ENCODE measurements around the gene SGMS1.

Gene SGMS1

DNA sequence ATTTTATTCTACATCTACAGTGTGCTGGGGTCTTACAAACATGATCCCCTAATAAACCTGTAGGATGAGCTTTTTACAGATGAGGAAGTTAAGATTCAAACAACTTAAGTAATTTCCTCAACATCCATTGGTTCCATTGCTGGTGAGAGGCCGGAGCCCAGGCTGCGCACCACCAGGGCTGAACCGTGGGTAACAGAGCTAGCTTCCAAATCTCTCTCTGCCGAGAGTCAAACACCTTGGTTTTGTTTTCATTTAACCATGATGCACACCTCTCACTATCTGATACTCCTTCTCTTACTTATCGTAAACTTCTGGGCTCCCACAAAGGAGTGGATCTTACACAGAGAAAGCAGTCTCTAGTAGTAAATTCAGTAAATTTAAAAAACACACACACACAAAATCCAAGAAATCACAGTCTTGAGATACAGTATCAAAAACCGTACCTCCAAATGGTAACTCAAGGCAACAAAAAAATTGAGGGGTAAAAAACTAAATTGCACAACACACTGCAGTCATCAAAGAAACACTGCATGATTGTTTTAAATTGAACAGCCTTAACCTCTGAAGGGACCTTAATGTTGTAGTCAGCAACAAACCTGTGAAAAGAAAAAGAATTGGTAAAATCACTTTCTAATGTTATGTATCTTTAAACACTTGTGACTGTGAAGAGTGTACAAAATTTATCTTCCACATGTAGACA, 20.5 kb downstream of the SGMS1 start:
- Histone ChIP-seq H3K9me3 (ENCODE audit: control insufficient read depth, low read length) (no peaks in the 10 kb centered on the region), H3K36me3 (ENCODE audit: control insufficient read depth, insufficient read depth, low read length) (no peaks in the 10 kb centered on the region), H3K9ac (ENCODE audit: low read length) (no peak overlapping the region), H3K4me1 (ENCODE audit: control insufficient read depth, insufficient read depth, low read length) (peaks cover 35% of the 10 kb centered on the region), H3K27me3 (ENCODE audit: control insufficient read depth, insufficient read depth, low read length) (no peaks in the 10 kb centered on the region), H3K4me3 (ENCODE audit: low read length) (no peak overlapping the region)

DNA sequence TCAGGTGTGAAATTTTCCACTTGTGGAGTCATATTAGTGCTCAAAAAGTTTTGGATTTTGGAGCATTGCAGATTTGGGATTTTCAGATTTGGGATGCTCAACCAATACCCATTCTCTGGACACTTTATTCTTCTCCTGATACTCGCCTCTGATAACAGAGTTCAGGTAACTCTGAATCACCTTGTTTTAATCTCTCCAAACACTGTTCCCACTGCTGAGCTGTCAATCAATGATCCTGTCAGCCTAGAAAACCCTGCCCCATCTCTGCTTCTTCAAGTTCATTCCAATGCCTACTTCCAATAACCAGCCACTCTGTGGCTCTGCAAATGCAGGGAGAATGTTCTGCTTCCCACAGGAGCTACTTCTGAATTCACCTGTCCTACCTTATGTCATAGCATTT, 21.8 kb downstream of the SGMS1 start:
- H3K9me3 ChIP-seq (ENCODE audit: control insufficient read depth, low read length), result no peaks in the 10 kb centered on the region
- H3K27me3 ChIP-seq (ENCODE audit: control insufficient read depth, insufficient read depth, low read length), result no peaks in the 10 kb centered on the region
- no peak overlapping the region for H3K9ac ChIP-seq (ENCODE audit: low read length)
- no peak overlapping the region for H3K4me3 ChIP-seq (ENCODE audit: low read length)
- peaks cover 35% of the 10 kb centered on the region for H3K4me1 ChIP-seq (ENCODE audit: control insufficient read depth, insufficient read depth, low read length)
- no peaks in the 10 kb centered on the region for H3K36me3 ChIP-seq (ENCODE audit: control insufficient read depth, insufficient read depth, low read length)

DNA sequence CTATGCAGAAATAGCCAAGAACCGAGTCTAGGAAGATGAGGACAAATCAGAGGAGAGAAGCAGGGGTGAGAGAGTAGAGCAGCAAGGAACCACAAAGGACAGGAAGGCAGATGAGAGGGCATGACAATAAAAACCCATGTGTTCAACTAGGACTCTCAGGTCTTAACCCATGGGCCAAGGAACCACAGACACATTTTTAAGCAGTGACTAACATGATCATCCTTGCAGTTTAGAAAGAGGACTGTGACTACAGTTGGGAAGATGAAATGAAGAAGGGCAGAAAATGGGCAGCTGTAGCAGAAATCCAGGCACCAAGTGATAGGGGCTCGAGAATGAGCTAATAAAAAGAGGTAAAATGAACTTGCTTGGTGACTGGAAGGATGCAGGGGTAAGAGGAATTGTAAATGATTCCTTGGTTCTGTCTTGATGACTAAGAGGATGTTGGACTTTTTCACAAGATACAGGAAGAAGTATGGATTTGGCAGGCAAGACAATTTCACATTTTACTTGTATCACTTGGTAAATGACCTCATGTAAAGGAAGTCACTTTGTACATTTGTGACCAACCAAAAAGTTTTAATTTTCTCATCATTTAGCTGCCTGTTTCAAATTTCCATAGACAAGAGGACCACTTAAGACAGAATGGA, 22.8 kb downstream of the SGMS1 start:
- Histone ChIP-seq H3K4me1 (ENCODE audit: control insufficient read depth, insufficient read depth, low read length) (peaks cover 35% of the 10 kb centered on the region), H3K9ac (ENCODE audit: low read length) (no peak overlapping the region), H3K36me3 (ENCODE audit: control insufficient read depth, insufficient read depth, low read length) (no peaks in the 10 kb centered on the region), H3K9me3 (ENCODE audit: control insufficient read depth, low read length) (no peaks in the 10 kb centered on the region), H3K27me3 (ENCODE audit: control insufficient read depth, insufficient read depth, low read length) (no peaks in the 10 kb centered on the region), H3K4me3 (ENCODE audit: low read length) (no peak overlapping the region)

DNA sequence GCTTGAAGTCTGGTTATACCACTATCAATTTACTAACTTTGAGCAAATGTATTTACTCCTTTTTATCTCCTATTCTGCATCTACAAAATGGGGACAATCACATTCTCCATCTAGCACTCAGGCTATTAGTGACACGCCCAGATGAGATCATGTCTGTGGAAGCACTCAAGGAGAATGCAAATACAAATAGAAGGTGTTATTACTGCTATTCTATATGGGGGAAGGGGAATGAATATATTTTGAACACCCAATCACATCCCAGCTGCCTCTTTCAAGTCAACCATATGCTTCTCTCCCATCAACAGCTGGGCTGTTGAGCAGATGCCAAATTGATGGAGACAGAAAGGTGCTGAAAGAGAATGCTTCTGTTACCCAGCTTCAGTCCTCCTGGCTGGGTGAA, 23.5 kb downstream of the SGMS1 start:
- no peaks in the 10 kb centered on the region for H3K9me3 ChIP-seq (ENCODE audit: control insufficient read depth, low read length)
- H3K9ac ChIP-seq (ENCODE audit: low read length), result no peak overlapping the region
- H3K27me3 ChIP-seq (ENCODE audit: control insufficient read depth, insufficient read depth, low read length), result no peaks in the 10 kb centered on the region
- H3K4me3 ChIP-seq (ENCODE audit: low read length), result no peak overlapping the region
- peaks cover 35% of the 10 kb centered on the region for H3K4me1 ChIP-seq (ENCODE audit: control insufficient read depth, insufficient read depth, low read length)
- H3K36me3 ChIP-seq (ENCODE audit: control insufficient read depth, insufficient read depth, low read length), result no peaks in the 10 kb centered on the region

DNA sequence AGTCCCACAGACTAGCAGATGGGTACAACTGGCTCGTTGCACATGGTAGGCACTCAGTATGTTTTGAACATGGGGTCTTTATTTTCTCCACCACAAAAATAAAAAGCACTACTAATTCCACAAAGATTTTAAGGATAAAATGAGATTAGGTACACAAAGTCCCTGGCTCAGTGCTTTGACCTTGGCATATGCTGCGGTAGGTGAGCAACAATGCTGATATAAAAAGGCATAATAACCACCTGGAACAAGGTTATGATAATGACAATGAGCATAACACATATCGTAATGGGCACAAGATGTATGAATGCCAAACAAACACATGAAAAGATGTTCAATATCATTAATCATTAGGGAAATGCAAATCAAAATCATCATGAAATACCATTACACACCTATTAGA, 26.9 kb downstream of the SGMS1 start:
- H3K27me3 ChIP-seq (ENCODE audit: control insufficient read depth, insufficient read depth, low read length), result no peaks in the 10 kb centered on the region
- H3K4me1 ChIP-seq (ENCODE audit: control insufficient read depth, insufficient read depth, low read length), result peaks cover 6% of the 10 kb centered on the region
- H3K4me3 ChIP-seq (ENCODE audit: low read length), result no peak overlapping the region
- H3K9ac ChIP-seq (ENCODE audit: low read length), result no peak overlapping the region
- no peaks in the 10 kb centered on the region for H3K9me3 ChIP-seq (ENCODE audit: control insufficient read depth, low read length)
- no peaks in the 10 kb centered on the region for H3K36me3 ChIP-seq (ENCODE audit: control insufficient read depth, insufficient read depth, low read length)

DNA sequence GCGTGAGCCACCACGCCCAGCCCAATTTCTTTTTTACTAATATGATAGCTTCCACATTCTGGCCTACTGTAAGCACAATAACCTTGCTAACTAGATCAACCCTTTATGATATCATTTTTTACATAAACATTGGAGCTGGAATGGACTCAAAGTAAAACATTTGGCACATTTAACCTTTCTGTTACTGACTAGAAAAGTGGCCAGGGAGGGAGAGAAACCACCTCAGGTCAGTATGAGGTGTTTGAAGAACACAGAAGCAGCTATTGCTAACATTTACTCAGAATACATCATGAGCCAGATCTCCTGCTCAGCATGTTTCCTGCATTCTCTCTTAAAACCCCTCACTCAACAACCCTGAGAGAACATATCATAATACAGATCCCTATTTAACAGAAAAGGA, 27.3 kb downstream of the SGMS1 start:
- H3K36me3 ChIP-seq (ENCODE audit: control insufficient read depth, insufficient read depth, low read length), result no peaks in the 10 kb centered on the region
- H3K4me3 ChIP-seq (ENCODE audit: low read length), result no peak overlapping the region
- H3K4me1 ChIP-seq (ENCODE audit: control insufficient read depth, insufficient read depth, low read length), result peaks cover 6% of the 10 kb centered on the region
- H3K9me3 ChIP-seq (ENCODE audit: control insufficient read depth, low read length), result no peaks in the 10 kb centered on the region
- H3K9ac ChIP-seq (ENCODE audit: low read length), result no peak overlapping the region
- no peaks in the 10 kb centered on the region for H3K27me3 ChIP-seq (ENCODE audit: control insufficient read depth, insufficient read depth, low read length)

DNA sequence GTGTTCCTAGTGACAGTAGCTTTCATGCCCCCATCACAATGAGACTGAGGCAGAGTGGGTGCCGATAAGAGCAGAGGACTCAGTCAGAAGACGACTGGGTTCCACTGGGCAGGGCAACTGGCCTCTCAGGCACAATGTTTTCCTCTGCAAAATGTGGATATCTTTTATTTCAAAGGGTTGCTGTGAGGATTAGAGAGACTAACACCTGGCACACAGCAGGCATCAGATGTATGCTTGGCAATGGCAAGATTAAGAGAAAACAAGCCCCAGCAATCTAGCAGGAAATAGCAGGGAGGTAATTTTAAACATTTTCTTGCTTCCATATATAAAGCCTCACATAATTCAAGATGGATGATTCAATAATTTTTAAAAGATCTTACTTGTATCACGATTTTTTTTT, 28.0 kb downstream of the SGMS1 start:
- H3K4me3 ChIP-seq (ENCODE audit: low read length), result no peak overlapping the region
- H3K27me3 ChIP-seq (ENCODE audit: control insufficient read depth, insufficient read depth, low read length), result no peaks in the 10 kb centered on the region

DNA sequence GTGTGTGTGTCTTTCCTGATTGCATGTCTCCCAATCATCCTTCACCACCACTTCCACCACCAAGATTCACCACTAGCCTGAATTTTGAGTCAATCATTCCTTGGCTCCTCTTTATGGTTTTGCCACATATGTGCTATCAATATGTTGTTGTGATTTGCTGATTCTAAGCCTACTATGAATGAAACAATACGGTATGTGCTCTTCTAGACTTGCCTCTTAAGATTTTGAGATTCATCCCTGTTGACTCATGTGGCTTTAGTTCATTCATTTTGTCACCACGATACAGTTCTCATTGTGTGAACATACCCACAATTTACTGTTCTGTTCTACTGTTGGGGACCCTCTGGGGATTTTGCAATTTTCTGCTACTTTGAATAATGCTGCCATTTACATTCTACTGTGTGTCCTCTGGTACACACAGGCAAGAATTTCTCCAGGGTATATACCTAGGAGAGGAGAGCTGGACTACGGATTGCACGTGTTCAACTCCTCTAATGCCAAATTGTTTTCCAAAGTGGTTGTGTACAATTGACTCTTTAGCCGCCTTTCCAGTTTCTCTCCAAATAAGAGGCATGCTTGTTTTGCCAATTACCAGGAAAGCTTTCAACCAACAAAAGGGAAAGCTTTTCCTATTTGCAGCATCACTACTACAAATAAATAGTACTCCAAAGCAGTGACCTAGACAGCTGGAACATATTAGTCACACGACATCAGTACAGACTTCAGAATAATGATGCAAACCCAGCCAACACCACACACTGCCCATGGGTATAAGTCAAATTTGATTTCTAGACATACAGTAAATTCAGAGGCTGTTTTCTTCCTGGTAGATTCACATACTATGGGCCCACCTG, 30.0 kb downstream of the SGMS1 start:
- H3K9ac ChIP-seq (ENCODE audit: low read length), result no peak overlapping the region
- H3K9me3 ChIP-seq (ENCODE audit: control insufficient read depth, low read length), result no peaks in the 10 kb centered on the region
- H3K4me3 ChIP-seq (ENCODE audit: low read length), result no peak overlapping the region
- H3K4me1 ChIP-seq (ENCODE audit: control insufficient read depth, insufficient read depth, low read length), result no peaks in the 10 kb centered on the region
- H3K27me3 ChIP-seq (ENCODE audit: control insufficient read depth, insufficient read depth, low read length), result no peaks in the 10 kb centered on the region
- H3K36me3 ChIP-seq (ENCODE audit: control insufficient read depth, insufficient read depth, low read length), result no peaks in the 10 kb centered on the region

More for the DNA sequence above, 28.0 kb downstream of the SGMS1 start:
- H3K9ac ChIP-seq (ENCODE audit: low read length), result no peak overlapping the region
- H3K4me1 ChIP-seq (ENCODE audit: control insufficient read depth, insufficient read depth, low read length), result peaks cover 6% of the 10 kb centered on the region
- no peaks in the 10 kb centered on the region for H3K9me3 ChIP-seq (ENCODE audit: control insufficient read depth, low read length)
- no peaks in the 10 kb centered on the region for H3K36me3 ChIP-seq (ENCODE audit: control insufficient read depth, insufficient read depth, low read length)

DNA sequence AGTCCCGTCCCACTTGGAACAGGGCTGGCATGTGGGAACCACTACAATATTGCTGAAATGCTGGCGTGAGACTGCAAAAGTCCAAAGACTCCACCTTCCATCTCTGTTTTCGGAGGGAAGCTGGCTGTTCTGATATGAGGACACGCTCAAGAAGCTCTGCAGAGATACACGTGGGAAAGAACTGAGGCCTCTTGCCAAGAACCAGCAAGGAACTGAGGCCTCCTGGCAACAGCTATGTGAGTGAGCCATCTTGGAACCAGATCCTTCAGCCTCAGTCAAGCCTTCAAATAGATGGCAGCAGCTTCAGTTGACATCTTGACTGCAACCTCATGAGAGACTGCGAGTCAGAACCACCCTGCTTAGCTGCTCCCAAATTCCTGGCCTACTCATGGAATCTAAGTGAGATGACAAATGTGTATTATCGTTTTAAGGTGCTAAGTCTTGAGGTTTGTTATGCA, 30.8 kb downstream of the SGMS1 start:
- Histone ChIP-seq H3K27me3 (ENCODE audit: control insufficient read depth, insufficient read depth, low read length) (no peaks in the 10 kb centered on the region), H3K4me1 (ENCODE audit: control insufficient read depth, insufficient read depth, low read length) (no peaks in the 10 kb centered on the region), H3K9me3 (ENCODE audit: control insufficient read depth, low read length) (no peaks in the 10 kb centered on the region), H3K4me3 (ENCODE audit: low read length) (no peak overlapping the region), H3K9ac (ENCODE audit: low read length) (no peak overlapping the region), H3K36me3 (ENCODE audit: control insufficient read depth, insufficient read depth, low read length) (no peaks in the 10 kb centered on the region)

DNA sequence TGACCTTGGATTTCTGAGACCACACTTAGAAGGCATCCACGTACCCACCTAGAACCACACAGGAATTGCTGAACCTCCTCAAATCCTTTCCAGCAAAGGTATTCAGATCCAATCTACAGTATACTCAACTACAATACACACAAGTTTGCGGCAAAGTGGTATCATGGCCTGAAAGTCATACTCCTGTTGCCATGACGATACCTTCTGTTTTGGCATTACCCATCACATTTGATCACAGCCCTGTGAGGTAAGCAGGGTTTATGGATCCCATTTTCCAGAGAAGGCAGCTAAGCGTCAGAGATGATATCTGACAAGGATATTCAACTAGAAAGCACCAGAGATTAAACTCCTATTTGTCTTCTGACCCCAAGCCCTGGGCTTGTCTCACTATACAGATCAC, 32.8 kb downstream of the SGMS1 start:
- no peaks in the 10 kb centered on the region for H3K36me3 ChIP-seq (ENCODE audit: control insufficient read depth, insufficient read depth, low read length)
- no peaks in the 10 kb centered on the region for H3K4me1 ChIP-seq (ENCODE audit: control insufficient read depth, insufficient read depth, low read length)
- no peaks in the 10 kb centered on the region for H3K27me3 ChIP-seq (ENCODE audit: control insufficient read depth, insufficient read depth, low read length)
- H3K9me3 ChIP-seq (ENCODE audit: control insufficient read depth, low read length), result no peaks in the 10 kb centered on the region
- H3K9ac ChIP-seq (ENCODE audit: low read length), result no peak overlapping the region
- no peak overlapping the region for H3K4me3 ChIP-seq (ENCODE audit: low read length)

DNA sequence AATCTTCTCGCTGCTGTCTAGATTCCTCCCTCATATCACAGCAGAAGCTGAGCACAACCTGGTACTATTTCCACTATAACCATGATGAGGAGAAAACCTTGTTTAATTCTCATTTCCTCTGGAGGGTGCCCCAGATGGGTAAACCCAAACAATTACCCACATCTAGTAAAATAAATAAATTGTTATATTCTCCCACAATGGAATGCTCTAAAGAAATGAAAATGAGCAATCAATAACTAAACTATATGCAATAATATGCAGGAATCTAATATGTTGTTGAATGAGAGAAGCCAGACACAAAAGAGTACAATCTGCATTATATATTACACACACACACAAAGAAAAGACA, 37.0 kb downstream of the SGMS1 start:
- H3K4me3 ChIP-seq (ENCODE audit: low read length), result no peak overlapping the region
- H3K4me1 ChIP-seq (ENCODE audit: control insufficient read depth, insufficient read depth, low read length), result peaks cover 7% of the 10 kb centered on the region
- H3K36me3 ChIP-seq (ENCODE audit: control insufficient read depth, insufficient read depth, low read length), result no peaks in the 10 kb centered on the region
- H3K27me3 ChIP-seq (ENCODE audit: control insufficient read depth, insufficient read depth, low read length), result no peaks in the 10 kb centered on the region
- H3K9me3 ChIP-seq (ENCODE audit: control insufficient read depth, low read length), result no peaks in the 10 kb centered on the region
- H3K9ac ChIP-seq (ENCODE audit: low read length), result no peak overlapping the region

All from mucosa of stomach (tissue), 1 donor.